Skin epidermis (tissue), 12 donors: Measurements from ENCODE around the gene ANKIB1.
"Not testable (repeated sequence)": the region's sequence is repeated elsewhere in the genome, so short reads cannot be mapped to it uniquely, and the experiment has no call there.

ENCODE experiments used
- H3K27ac ChIP-seq, 21 experiments: fragments of 200-600 bp; sonication (generic) in 11 of 21; one replicate each; pipeline ENCODE4 v1.5.0; 2020; ENCODE audit warnings: mild to moderate bottlenecking in 3 of 21, inconsistent platforms in 2 of 21, moderate library complexity in 2 of 21
- H3K4me3 ChIP-seq, 7 experiments: fragments of 200-600 bp; sonication (generic) in 2 of 7; one replicate each; pipeline ENCODE4 v1.5.0; 2020; ENCODE audit warnings: inconsistent platforms in 2 of 7, mild to moderate bottlenecking in 2 of 7, moderate library complexity in 1 of 7

ANKIB1 gene

GRCh38 chr7:92436612-92437445 lies 191.1 kb downstream of the ANKIB1 start:
- H3K27ac ChIP-seq, result no peak overlapping the region

GRCh38 chr7:92437956-92438491 lies 192.2 kb downstream of the ANKIB1 start:
- Histone ChIP-seq H3K4me3 (no peak overlapping the region), H3K27ac (no peak overlapping the region)

More at GRCh38 chr7:92436612-92437445, 191.1 kb downstream of the ANKIB1 start:
- no peak overlapping the region for H3K4me3 ChIP-seq

GRCh38 chr7:92442720-92443119 lies 196.9 kb downstream of the ANKIB1 start:
- H3K27ac ChIP-seq, H3K4me3 ChIP-seq: not testable (repeated sequence)

- Histone ChIP-seq H3K27ac (peak overlapping the region in 20 of 21 experiments; percentile 88 to 99 (median 98)), H3K4me3 (peak overlapping the region; percentile 77 to 95 (median 89))
Observed at GRCh38 chr7:92446869-92447344, 201.1 kb downstream of the ANKIB1 start.

GRCh38 chr7:92447345-92448204 lies 201.8 kb downstream of the ANKIB1 start, which contains the start of gene GATAD1:
Gene GATAD1, plus strand, starts transcription at chr7:92447482. Its CDS starts 248 bp downstream, at chr7:92447730.
- peak within 1 kb of the TSS; percentile 77 to 95 (median 89) for H3K4me3 ChIP-seq
- H3K27ac ChIP-seq, result peak within 1 kb of the TSS; percentile 88 to 99 (median 98)

- Histone ChIP-seq H3K27ac (peak overlapping the region; percentile 88 to 99 (median 98)), H3K4me3 (peak overlapping the region; percentile 77 to 95 (median 89))
Observed at GRCh38 chr7:92448205-92448747, 202.5 kb downstream of the ANKIB1 start.
